HUES64 (cell line): Measurements from ENCODE around the gene AIG1.

Source experiments
- H3K27ac ChIP-seq: 2 replicates; pipeline ENCODE4 v1.7.0; 2013; ENCODE audit warnings: low read depth, low read length, inconsistent platforms
- H3K27me3 ChIP-seq: 2 replicates; pipeline ENCODE4 v1.6.1; 2013; ENCODE audit warnings: mild to moderate bottlenecking, low read length; ENCODE audit not compliant: insufficient read depth
- H3K36me3 ChIP-seq: 2 replicates; pipeline ENCODE4 v1.6.1; 2013; ENCODE audit warnings: mild to moderate bottlenecking, low read length; ENCODE audit not compliant: insufficient read depth
- H3K4me1 ChIP-seq: 2 replicates; pipeline ENCODE4 v1.6.1; 2013; ENCODE audit warnings: mild to moderate bottlenecking, low read length, moderate library complexity; ENCODE audit not compliant: insufficient read depth
- H3K4me3 ChIP-seq: 2 replicates; pipeline ENCODE4 v1.5.1; 2013; ENCODE audit warnings: mild to moderate bottlenecking, low read length, moderate library complexity
- H3K9ac ChIP-seq: 2 replicates; pipeline ENCODE4 v1.6.1; 2013; ENCODE audit warnings: mild to moderate bottlenecking, low read depth, low read length
- H3K9me3 ChIP-seq: 2 replicates; pipeline ENCODE4 v1.6.1; 2013; ENCODE audit warnings: low read depth, low read length; ENCODE audit not compliant: insufficient read depth
- WGBS: fragments of 150-250, 120-280 bp; methylation state at CpG from one replicate; pipeline ENCODE4 v1.1.7; 2013; ENCODE audit warnings: missing lambda C conversion rate; 5-methylcytosine and 5-hydroxymethylcytosine counted together

AIG1 gene

DNA sequence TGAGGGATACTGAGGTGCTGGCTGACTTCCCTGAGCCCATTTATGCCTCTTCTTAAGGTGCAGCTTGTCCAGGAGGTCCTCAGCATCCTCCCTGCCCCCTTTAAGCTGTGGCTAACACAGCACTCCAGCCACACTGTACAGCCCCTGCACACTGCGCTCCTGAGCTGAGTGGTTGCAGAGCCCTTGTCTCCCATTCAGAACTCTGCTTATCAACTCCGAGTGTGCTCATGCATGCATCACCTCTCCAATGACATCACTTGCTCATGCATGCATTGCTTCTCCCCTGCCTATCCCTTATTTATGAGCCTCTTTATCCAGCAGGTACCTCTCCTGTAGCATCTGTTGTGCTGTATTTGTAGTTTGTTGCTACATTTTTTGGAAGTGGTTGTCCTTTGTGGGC, 124.6 kb downstream of the AIG1 start:
- WGBS, result 97% methylated on average over 2 of the region's 2 CpGs
- no peaks in the 10 kb centered on the region for H3K27me3 ChIP-seq
- no peaks in the 10 kb centered on the region for H3K9me3 ChIP-seq
- no peaks in the 10 kb centered on the region; the same call in 1 of the 2 replicates for H3K36me3 ChIP-seq
- no peak overlapping the region for H3K27ac ChIP-seq
- H3K9ac ChIP-seq, result no peak overlapping the region
- H3K4me1 ChIP-seq, result no peaks in the 10 kb centered on the region
- H3K4me3 ChIP-seq, result no peak overlapping the region

DNA sequence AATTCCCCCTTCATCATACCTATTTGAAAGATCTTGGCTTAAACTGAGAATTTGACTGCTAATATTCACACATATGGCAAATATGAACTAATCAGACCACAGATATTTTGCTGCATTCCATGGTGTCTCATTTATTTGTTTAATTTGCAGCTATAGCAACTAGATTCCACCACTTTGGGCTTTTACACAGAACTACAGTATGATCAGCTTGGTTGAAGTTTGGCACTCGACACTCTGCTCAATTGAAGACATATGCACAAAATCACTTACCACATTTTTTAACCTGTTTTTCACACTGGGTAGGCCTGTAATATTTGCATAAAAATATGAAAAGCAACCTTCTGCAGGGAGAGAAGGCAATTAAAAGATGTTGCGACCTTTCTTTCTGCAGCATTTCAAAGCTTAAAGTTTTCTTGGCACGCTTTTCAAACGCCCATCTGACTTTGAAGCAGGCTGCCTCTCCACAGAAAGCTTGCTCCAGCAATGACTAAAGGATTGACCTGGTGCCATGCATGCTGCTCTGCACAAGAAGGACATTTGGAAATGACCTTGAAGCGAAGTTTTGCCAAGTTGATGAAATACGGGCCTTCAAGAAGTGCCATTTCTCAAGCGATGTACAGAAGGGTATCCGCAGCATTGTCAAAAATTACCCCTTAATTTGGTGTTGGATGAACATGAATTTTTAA, 126.7 kb downstream of the AIG1 start:
- no peaks in the 10 kb centered on the region; the same call in 1 of the 2 replicates for H3K36me3 ChIP-seq
- no peaks in the 10 kb centered on the region for H3K9me3 ChIP-seq
- no peak overlapping the region for H3K27ac ChIP-seq
- H3K4me1 ChIP-seq, result no peaks in the 10 kb centered on the region
- no peak overlapping the region for H3K4me3 ChIP-seq
- H3K27me3 ChIP-seq, result no peaks in the 10 kb centered on the region
- WGBS, result 94% methylated on average over 8 of the region's 8 CpGs
- H3K9ac ChIP-seq, result no peak overlapping the region

DNA sequence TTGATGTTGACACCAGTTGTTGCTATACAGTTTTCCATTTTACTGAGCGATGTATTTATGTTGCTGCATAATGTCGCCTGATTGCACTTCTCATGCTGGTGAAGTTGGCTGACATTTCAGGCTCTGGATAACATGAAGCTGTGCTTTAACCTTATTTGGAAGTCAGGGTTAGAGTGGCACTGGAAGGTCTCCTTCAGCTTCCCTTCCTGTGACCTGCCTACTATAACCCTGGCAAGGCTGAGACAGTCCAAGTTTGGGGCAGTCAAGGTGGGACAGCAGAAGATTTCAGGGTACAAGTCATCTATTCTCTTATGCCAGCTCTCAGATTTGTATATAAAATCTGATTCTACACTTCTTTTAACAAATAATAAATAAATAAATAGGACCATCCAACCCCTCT, 127.6 kb downstream of the AIG1 start:
- Histone ChIP-seq H3K4me3 (no peak overlapping the region), H3K9ac (no peak overlapping the region)
- 91% methylated on average over 2 of the region's 2 CpGs for WGBS

DNA sequence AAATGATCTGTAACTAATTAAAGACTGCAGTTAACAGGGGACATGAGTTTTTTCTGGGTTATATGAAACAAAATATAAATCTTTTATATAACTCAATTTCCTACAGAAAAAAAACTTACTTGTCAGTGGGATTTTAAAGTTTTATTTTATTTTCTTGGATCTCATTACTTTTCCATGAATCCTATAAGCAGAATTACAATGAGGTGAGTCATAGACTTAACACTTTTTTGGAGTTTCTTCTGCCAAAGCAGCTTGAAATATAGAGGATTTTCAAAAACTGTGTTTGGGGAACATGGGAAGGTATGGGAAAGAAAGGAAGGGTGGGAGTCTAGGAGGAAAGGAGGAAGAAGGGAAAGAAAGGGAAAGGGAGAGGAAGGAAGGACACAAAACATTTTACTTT, 130.7 kb downstream of the AIG1 start:
- Histone ChIP-seq H3K9me3 (no peaks in the 10 kb centered on the region), H3K9ac (no peak overlapping the region), H3K36me3 (no peaks in the 10 kb centered on the region; the same call in 1 of the 2 replicates), H3K27ac (no peak overlapping the region), H3K4me1 (no peaks in the 10 kb centered on the region), H3K27me3 (no peaks in the 10 kb centered on the region), H3K4me3 (no peak overlapping the region)

More for the DNA sequence above, 127.6 kb downstream of the AIG1 start:
- no peaks in the 10 kb centered on the region for H3K9me3 ChIP-seq
- H3K36me3 ChIP-seq, result no peaks in the 10 kb centered on the region; the same call in 1 of the 2 replicates
- no peak overlapping the region for H3K27ac ChIP-seq
- H3K27me3 ChIP-seq, result no peaks in the 10 kb centered on the region
- H3K4me1 ChIP-seq, result no peaks in the 10 kb centered on the region

DNA sequence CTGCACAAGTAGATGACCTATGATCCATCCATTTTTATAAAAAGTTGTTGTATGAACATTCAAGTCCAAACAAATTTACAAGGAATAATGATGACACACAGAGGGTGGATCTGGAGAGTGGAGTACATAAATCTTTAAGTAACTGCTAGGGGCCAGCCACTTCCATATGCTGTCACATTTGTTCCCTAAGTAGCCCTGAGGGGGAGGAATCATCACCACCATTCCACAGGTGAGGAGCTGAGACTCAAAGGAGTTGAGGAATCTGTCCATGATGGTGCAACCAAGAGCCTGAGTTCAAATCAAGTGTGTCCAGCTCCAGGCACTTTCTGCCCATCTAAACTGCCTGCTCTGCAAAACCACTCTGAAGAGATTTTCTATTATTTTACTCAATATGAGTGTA, 132.1 kb downstream of the AIG1 start:
- no peaks in the 10 kb centered on the region; the same call in 1 of the 2 replicates for H3K36me3 ChIP-seq
- H3K9ac ChIP-seq, result no peak overlapping the region
- H3K27ac ChIP-seq, result no peak overlapping the region
- H3K27me3 ChIP-seq, result no peaks in the 10 kb centered on the region
- no peaks in the 10 kb centered on the region for H3K9me3 ChIP-seq
- no peaks in the 10 kb centered on the region for H3K4me1 ChIP-seq
- H3K4me3 ChIP-seq, result no peak overlapping the region

DNA sequence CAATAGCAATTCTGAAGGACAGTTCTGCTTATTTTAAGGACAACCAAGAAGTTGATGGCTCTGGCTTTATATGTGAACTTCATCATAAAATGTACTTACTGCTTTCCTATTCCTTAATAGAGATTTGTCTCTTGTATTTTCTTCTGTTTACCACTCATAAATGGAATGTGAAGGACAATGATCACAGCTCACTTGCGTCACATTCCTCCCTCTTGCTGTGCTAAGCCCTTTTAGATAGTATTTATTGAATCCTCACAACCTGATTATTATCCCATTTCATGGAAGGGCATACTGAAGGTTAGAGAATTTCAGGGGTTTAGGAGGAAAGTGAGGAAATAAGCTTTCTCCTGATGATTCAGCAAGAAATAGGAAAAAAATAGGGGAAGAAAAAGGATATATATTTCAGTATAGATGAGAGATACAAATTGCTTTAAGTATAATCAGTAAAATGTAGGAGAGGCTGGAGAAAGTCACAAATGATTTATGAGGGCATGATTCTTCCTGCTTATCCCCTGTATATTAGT, 132.9 kb downstream of the AIG1 start:
- no CpG with 5 or more reads among the region's 1 CpG for WGBS
- no peaks in the 10 kb centered on the region for H3K36me3 ChIP-seq
- H3K9ac ChIP-seq, result no peak overlapping the region
- no peaks in the 10 kb centered on the region for H3K9me3 ChIP-seq
- H3K4me1 ChIP-seq, result no peaks in the 10 kb centered on the region
- H3K27ac ChIP-seq, result no peak overlapping the region
- H3K4me3 ChIP-seq, result no peak overlapping the region
- H3K27me3 ChIP-seq, result no peaks in the 10 kb centered on the region

DNA sequence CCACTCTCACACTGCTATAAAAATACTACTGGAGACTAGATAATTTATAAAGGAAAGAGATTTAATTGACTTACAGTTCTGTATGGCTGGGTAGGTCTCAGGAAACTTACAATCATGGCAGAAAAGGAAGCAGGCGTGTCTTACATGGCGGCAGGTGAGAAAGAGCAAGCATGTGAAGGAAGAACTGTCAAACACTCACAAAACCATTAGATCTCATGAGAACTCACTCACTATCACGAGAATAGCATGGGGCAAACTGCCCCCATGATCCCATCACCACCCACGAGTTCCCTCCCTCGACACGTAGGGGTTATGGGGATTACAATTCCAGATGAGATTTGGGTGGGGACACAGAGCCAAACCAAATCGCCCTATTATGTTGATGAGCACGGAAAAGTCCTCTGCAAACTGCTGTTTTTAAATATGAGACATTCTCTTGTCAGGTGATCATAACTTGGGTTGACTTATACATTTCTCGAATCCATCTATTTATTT, 133.5 kb downstream of the AIG1 start:
- Histone ChIP-seq H3K27ac (no peak overlapping the region), H3K9ac (no peak overlapping the region), H3K36me3 (no peaks in the 10 kb centered on the region), H3K27me3 (no peaks in the 10 kb centered on the region), H3K4me1 (no peaks in the 10 kb centered on the region), H3K4me3 (no peak overlapping the region), H3K9me3 (no peaks in the 10 kb centered on the region)
- 98% methylated on average over 9 of the region's 9 CpGs for WGBS

DNA sequence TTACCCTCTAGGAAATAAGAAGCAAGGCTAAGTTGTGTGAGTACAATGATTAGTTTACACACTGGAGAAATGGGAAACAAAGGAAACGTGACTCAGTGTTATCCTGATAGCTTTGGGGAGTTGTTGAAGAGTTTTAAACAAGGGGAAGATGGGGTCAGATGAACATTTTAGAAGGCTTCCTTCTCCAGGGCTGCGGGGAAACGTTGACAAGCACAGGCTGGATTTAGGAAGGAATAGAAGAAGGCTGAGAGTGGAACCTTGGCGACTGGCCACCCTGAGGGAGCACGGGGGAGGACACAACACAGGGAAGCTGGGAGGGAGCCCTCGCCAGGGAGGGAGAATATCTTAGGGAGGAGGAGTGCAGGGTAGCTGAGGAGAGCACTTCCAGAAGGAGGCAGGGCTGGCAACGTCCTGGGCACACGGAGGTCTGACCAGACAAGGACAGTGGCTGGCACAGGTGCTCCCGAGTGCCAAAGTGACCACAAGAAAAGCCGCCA, 134.7 kb downstream of the AIG1 start:
- Histone ChIP-seq H3K4me3 (no peak overlapping the region), H3K36me3 (no peaks in the 10 kb centered on the region), H3K9me3 (no peaks in the 10 kb centered on the region), H3K27me3 (no peaks in the 10 kb centered on the region), H3K4me1 (no peaks in the 10 kb centered on the region), H3K27ac (no peak overlapping the region), H3K9ac (no peak overlapping the region)
- 87% methylated on average over 10 of the region's 10 CpGs for WGBS

DNA sequence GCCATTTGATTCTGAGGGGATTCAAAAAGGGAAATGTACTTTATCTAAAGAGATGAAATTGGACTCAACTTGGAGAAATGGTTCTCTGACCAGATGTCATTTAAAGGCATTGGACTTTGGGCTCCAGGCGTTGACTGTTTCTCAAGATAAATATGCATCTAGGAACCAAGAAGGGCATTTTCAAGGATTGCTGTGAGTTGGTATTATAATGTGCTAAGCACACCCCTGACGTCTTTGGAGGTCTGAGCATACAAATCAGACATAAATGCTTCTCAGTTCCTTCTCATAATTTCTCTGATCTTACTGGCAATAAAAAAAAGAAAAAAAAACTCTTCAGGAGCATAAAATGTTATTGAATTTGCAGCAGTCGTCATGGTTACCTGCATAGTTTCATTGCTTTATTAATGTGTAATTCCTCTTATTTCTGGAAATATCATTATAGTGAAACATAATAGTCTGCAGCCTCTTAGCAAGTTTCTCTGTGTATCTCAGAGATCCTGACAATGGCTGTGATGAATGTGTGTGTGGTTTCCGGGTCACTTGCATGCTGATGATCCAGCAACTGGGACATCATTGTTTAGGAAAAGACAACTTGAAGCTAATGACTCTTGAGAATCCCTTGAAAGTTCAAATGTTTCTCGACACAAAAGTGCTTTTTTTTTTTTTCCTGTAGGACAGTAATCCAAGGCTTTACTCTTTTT, 136.0 kb downstream of the AIG1 start:
- Histone ChIP-seq H3K4me1 (no peaks in the 10 kb centered on the region), H3K9me3 (no peaks in the 10 kb centered on the region), H3K9ac (no peak overlapping the region), H3K4me3 (no peak overlapping the region), H3K36me3 (no peaks in the 10 kb centered on the region), H3K27ac (no peak overlapping the region), H3K27me3 (no peaks in the 10 kb centered on the region)
- WGBS, result 91% methylated on average over 5 of the region's 5 CpGs

DNA sequence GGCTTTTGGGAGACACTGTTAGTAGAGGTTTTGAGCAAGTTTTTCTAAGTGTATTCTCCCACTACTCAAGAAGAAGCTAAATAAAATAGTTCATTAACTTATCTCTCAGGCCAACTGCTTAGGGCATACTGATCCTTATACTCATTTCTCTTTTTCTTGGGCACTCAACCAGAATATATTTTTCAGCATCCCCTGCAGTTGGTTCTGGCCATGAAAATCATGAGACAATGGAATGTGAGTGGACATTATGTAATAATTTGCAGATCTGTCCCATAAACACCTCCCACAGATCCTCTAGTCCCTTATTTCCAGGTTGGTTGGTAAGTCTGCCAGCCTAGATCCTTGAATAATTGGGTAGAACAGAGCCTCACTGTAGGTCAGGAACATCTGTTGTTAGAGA, 136.7 kb downstream of the AIG1 start:
- H3K9me3 ChIP-seq, result no peaks in the 10 kb centered on the region
- no peaks in the 10 kb centered on the region for H3K27me3 ChIP-seq
- no peak overlapping the region for H3K27ac ChIP-seq
- no peaks in the 10 kb centered on the region for H3K4me1 ChIP-seq
- H3K4me3 ChIP-seq, result no peak overlapping the region
- no peaks in the 10 kb centered on the region for H3K36me3 ChIP-seq
- no peak overlapping the region for H3K9ac ChIP-seq

DNA sequence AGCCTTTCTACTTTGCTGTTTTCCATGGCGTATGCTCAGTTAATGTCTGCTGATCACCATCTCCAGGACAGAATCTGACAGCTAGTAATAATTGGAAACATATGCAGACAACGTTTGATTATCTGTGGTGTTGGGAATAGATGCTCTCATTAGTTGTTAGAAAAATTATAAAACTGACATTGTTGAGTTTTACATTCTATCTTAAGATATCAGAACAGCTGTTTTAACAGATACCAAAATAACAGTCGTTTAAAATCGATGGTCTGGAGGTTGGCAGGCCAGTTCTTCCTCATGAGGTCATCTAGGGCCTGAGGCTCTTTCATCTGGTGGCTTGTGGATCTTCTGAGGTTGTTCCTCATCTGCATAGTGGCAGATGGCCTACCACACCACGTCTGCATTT, 137.6 kb downstream of the AIG1 start:
- Histone ChIP-seq H3K9ac (no peak overlapping the region), H3K27ac (no peak overlapping the region), H3K27me3 (no peaks in the 10 kb centered on the region), H3K36me3 (no peaks in the 10 kb centered on the region), H3K4me1 (no peaks in the 10 kb centered on the region), H3K9me3 (no peaks in the 10 kb centered on the region), H3K4me3 (no peak overlapping the region)
- WGBS, result 95% methylated on average over 5 of the region's 5 CpGs
